K562 (cell line): ENCODE data around the gene ARHGEF6. TPM values are rescaled to one million over a fixed set of nuclear protein-coding genes. Genes with fewer than 3 reads are reported as not detected.

Experiments
- ATAC-seq: fragments of 200-7000 bp; cut with Tn5 transposase; 3 replicates; pipeline ENCODE4 v1.9.1; 2020; ENCODE audit warnings: moderate library complexity
- BruUV-seq: library from RNA; stranded (reverse); fragments of 400-500 nt; replicated peaks from 2 replicates; lab custom pipeline; 2021; lab: Mats Ljungman, UMichigan
- CTCF ChIA-PET: fragments of 300-600 bp; formaldehyde crosslinking; extraction: SDS; loops from one replicate; lab custom pipeline; 2021; ENCODE audit warnings: low intra/inter-chr PET ratio; lab: Yijun Ruan, JAX
- POLR2A ChIA-PET: fragments of 300-600, 350-650 bp; sonication (Branson Sonifier 250); formaldehyde crosslinking; extraction: SDS; loops from one replicate; lab custom pipeline; 2021; ENCODE audit warnings: antibody characterized with exemption, inconsistent platforms; lab: Yijun Ruan, JAX
- DNase-seq, 4 experiments: peaks; one replicate each; pipeline versions ENCODE4 v3.0.0 to v3.0.0-alpha.2; 2011 to 2018; ENCODE audit warnings: low spot score in 3 of 4, mixed read lengths in 3 of 4; ENCODE audit errors: extremely low read depth in 1 of 4
- FAIRE-seq: peaks from 2 replicates; lab custom pipeline; 2011; peaks lifted over from hg19 to GRCh38; lab: Jason Lieb, UNC
- H2AFZ ChIP-seq: 2 replicates; pipeline ENCODE4 v1.6.0; 2011; ENCODE audit warnings: low read depth, low read length, control low read depth, inconsistent platforms
- H3K27ac ChIP-seq: fragments of 200-600 bp; 3 replicates; pipeline ENCODE4 v1.8.0; 2011; ENCODE audit warnings: low read depth, mild to moderate bottlenecking, control low read depth, inconsistent platforms, low read length, moderate library complexity, mixed read lengths; ENCODE audit errors: extremely low read depth
- H3K27me3 ChIP-seq, 2 experiments: fragments of 300-600 bp in 1 of 2; 2 replicates in 1 of 2; 3 replicates in 1 of 2; pipeline versions ENCODE4 v1.6.0 to v1.8.0; 2011; ENCODE audit warnings: inconsistent platforms in 2 of 2, low read length in 2 of 2, mild to moderate bottlenecking in 1 of 2, mixed read lengths in 1 of 2, moderate library complexity in 1 of 2; ENCODE audit not compliant: control insufficient read depth in 2 of 2, insufficient read depth in 2 of 2
- H3K36me3 ChIP-seq: fragments of 300-600 bp; 3 replicates; pipeline ENCODE4 v1.8.0; 2011; ENCODE audit warnings: mild to moderate bottlenecking, low read length, inconsistent platforms; ENCODE audit not compliant: control insufficient read depth, insufficient read depth
- H3K4me1 ChIP-seq, 2 experiments: fragments of 200-600 bp in 1 of 2; replicated peaks in 1 of 2; 2 replicates in 1 of 2; 3 replicates in 1 of 2; pipeline versions ENCODE4 v1.5.1 to v1.8.0; 2011; ENCODE audit warnings: inconsistent platforms in 2 of 2, low read length in 2 of 2, mild to moderate bottlenecking in 1 of 2, mixed read lengths in 1 of 2, moderate library complexity in 1 of 2; ENCODE audit not compliant: control insufficient read depth in 2 of 2, insufficient read depth in 2 of 2
- H3K4me2 ChIP-seq: 2 replicates; pipeline ENCODE4 v1.6.1; 2011; ENCODE audit warnings: low read length, control low read depth, inconsistent platforms, mixed read lengths; ENCODE audit not compliant: insufficient read depth
- H3K4me3 ChIP-seq: fragments of 200-600 bp; sonication (generic), shearing (Covaris generic); 2 replicates; pipeline ENCODE4 v1.5.1; 2016; ENCODE audit warnings: control low read depth, inconsistent platforms
- H3K79me2 ChIP-seq: fragments of 200-600 bp; 3 replicates; pipeline ENCODE4 v1.8.0; 2011; ENCODE audit warnings: low read length, inconsistent platforms; ENCODE audit not compliant: control insufficient read depth, insufficient read depth
- H3K9ac ChIP-seq, 2 experiments: 2 replicates each; pipeline versions ENCODE4 v1.6.0 to v1.6.1; 2011; ENCODE audit warnings: low read depth in 2 of 2, low read length in 2 of 2, control low read depth in 1 of 2, inconsistent platforms in 1 of 2, mild to moderate bottlenecking in 1 of 2, mixed read lengths in 1 of 2; ENCODE audit not compliant: insufficient read depth in 1 of 2
- H3K9me1 ChIP-seq: one replicate; pipeline ENCODE4 v1.6.0; 2011; ENCODE audit warnings: inconsistent platforms, mild to moderate bottlenecking, low read length, moderate library complexity; ENCODE audit not compliant: control insufficient read depth, insufficient read depth
- H3K9me3 ChIP-seq: replicated peaks from 2 replicates; pipeline ENCODE4 v1.5.1; 2011; ENCODE audit warnings: low read depth, low read length, inconsistent platforms; ENCODE audit not compliant: control insufficient read depth, insufficient read depth
- H4K20me1 ChIP-seq: replicated peaks from 2 replicates; pipeline ENCODE4 v1.6.1; 2011; ENCODE audit warnings: low read length, inconsistent platforms, mixed read lengths; ENCODE audit not compliant: control insufficient read depth, insufficient read depth
- CBX5 ChIP-seq: IDR thresholded peaks from 2 replicates; pipeline ENCODE4 v1.6.1; 2014; ENCODE audit warnings: low read depth, borderline replicate concordance
- NFATC3 ChIP-seq: fragments of 450-650 bp; IDR thresholded peaks from 2 replicates; pipeline ENCODE4 v1.6.1; 2017; ENCODE audit warnings: mild to moderate bottlenecking
- POLR2A ChIP-seq: fragments of 450-650 bp; conservative IDR thresholded peaks from 2 replicates; pipeline ENCODE4 v1.6.1; 2016
- SIN3A ChIP-seq, 2 experiments: fragments of 150-350 bp in 1 of 2; IDR thresholded peaks; 2 replicates each; pipeline ENCODE4 v1.6.1; 2011 to 2016; ENCODE audit warnings: borderline replicate concordance in 2 of 2, low read depth in 2 of 2, low read length in 2 of 2, mild to moderate bottlenecking in 2 of 2, moderate library complexity in 2 of 2; ENCODE audit not compliant: control insufficient read depth in 1 of 2
- ZNF133 ChIP-seq: fragments of 250-450 bp; sonication (Bioruptor Pico); IDR thresholded peaks from 2 replicates; pipeline ENCODE4 v1.4.0; 2020; ENCODE audit warnings: mild to moderate bottlenecking
- ZNF146 ChIP-seq: IDR thresholded peaks from one replicate; pipeline ENCODE4 v1.6.1; 2018; ENCODE audit warnings: missing compliant biosample characterization; ENCODE audit not compliant: unreplicated experiment
- ZNF696 ChIP-seq: fragments of 250-450 bp; sonication (Bioruptor Pico); conservative IDR thresholded peaks from 2 replicates; pipeline ENCODE4 v1.4.0; 2020; ENCODE audit warnings: mild to moderate bottlenecking, moderate library complexity
- WGBS: fragments of 100-300 bp; shearing (Covaris generic); methylation state at CpG from one replicate; pipeline ENCODE4 v1.1.6; 2016; ENCODE audit warnings: low coverage, mixed read lengths; ENCODE audit not compliant: insufficient coverage; ENCODE audit errors: missing lambda C conversion rate; 5-methylcytosine and 5-hydroxymethylcytosine counted together
- in situ Hi-C: fragments of 300-500 bp; cut with MboI; formaldehyde crosslinking; loops from 4 replicates; pipeline ENCODE4 v1.15.0; 2018; ENCODE audit warnings: inconsistent platforms, mixed read lengths
- intact Hi-C: fragments of 100-400 bp; cut with micrococcal nuclease; formaldehyde crosslinking; loops from 2 replicates; pipeline ENCODE4 v1.14.2; 2022
- polyA plus RNA-seq, 8 experiments: library from polyadenylated mRNA; depleted of rRNA in 4 of 8; stranded (reverse) in 5 of 8; unstranded in 3 of 8; fragments of >200 nt; fragmentation: Nextera tagmentation in 2 of 8; fragmentation: Illumina TruSeq in 1 of 8; extraction: Ambion mirVana in 2 of 8; extraction: Trizol in 1 of 8; gene quantifications; 2 replicates each; pipeline versions ENCODE4 v1.2.1 to v1.2.3, GENCODE V29; 2011 to 2014; ENCODE audit warnings: inconsistent platforms in 1 of 8, missing spikeins in 1 of 8
- total RNA-seq, 7 experiments: library from RNA; depleted of rRNA in 6 of 7; stranded (reverse); fragments of >200 nt in 6 of 7; fragmentation: Illumina TruSeq in 2 of 7; extraction: Trizol in 2 of 7; gene quantifications; 2 replicates each; pipeline versions ENCODE4 v1.2.1 to v1.2.3, GENCODE V29; 2011 to 2021; ENCODE audit warnings: low replicate concordance in 1 of 7
- TF ChIP-seq, protein P1 (sequence below): fragments of 250-450 bp; sonication (Bioruptor Pico); IDR thresholded peaks from 2 replicates; pipeline ENCODE4 v1.5.0; 2021

The ARHGEF6 gene
- total and polyA plus RNA-seq, 9 of the 15 experiments (the other 6 are each of a cell fraction or from before 2014, with no cell fraction given): 2.9 to 22.1 (median 13.3) TPM

GRCh38 chrX:136806891-136807410 is 26.2 kb upstream of the ARHGEF6 start:
- Histone ChIP-seq H3K36me3 (no peaks in the 10 kb centered on the region), H3K9ac (no peak overlapping the region), H3K9me1 (no peaks in the 10 kb centered on the region), H3K79me2 (no peaks in the 10 kb centered on the region), H3K27me3 (no peaks in the 10 kb centered on the region), H3K27ac (no peak overlapping the region), H3K4me1 (no peaks in the 10 kb centered on the region), H3K9me3 (no peaks in the 10 kb centered on the region), H3K4me2 (no peak overlapping the region), H4K20me1 (no peaks in the 10 kb centered on the region), H2AFZ (no peak overlapping the region), H3K4me3 (no peak overlapping the region)
- DNase-seq (no peak), ATAC-seq (no peak), FAIRE-seq (no peak)
- WGBS: 78% methylated on average over 1 of the region's 1 CpG
- in situ Hi-C loops (no loop called here), intact Hi-C loops (no loop called here)
- ChIA-PET CTCF (no interaction called here), POLR2A (no interaction called here)
- BruUV-seq: no TSS peak
- TF ChIP-seq ZNF696 (CRISPR knock-in tag): no peak
- no peak for TF ChIP-seq SIN3A (IDR thresholded peaks at IDR 0.05; ENCODE audit: borderline replicate concordance in 2 of 2, control insufficient read depth in 1 of 2, low read depth in 2 of 2, low read length in 2 of 2)
- no peak for TF ChIP-seq ZNF146
- TF ChIP-seq NFATC3: no peak
- no peak for TF ChIP-seq POLR2A
- no peak for TF ChIP-seq CBX5
- TF ChIP-seq, protein P1, sequence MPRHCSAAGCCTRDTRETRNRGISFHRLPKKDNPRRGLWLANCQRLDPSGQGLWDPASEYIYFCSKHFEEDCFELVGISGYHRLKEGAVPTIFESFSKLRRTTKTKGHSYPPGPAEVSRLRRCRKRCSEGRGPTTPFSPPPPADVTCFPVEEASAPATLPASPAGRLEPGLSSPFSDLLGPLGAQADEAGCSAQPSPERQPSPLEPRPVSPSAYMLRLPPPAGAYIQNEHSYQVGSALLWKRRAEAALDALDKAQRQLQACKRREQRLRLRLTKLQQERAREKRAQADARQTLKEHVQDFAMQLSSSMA (CRISPR knock-in tag): no peak
- no peak for TF ChIP-seq ZNF133 (CRISPR knock-in tag)
